SIG-M5 treated with dmso at 0.1 percent for 504 hours (cell line): ENCODE measurements around the gene EFCAB12.
"Not testable (repeated sequence)": the region's sequence is repeated elsewhere in the genome, so short reads cannot be mapped to it uniquely, and the experiment has no call there.

ENCODE experiments used
- DNase-seq: peaks from one replicate; lab custom pipeline; 2025; ENCODE audit not compliant: unreplicated experiment; lab: John Stamatoyannopoulos, UW

Gene EFCAB12

DNA sequence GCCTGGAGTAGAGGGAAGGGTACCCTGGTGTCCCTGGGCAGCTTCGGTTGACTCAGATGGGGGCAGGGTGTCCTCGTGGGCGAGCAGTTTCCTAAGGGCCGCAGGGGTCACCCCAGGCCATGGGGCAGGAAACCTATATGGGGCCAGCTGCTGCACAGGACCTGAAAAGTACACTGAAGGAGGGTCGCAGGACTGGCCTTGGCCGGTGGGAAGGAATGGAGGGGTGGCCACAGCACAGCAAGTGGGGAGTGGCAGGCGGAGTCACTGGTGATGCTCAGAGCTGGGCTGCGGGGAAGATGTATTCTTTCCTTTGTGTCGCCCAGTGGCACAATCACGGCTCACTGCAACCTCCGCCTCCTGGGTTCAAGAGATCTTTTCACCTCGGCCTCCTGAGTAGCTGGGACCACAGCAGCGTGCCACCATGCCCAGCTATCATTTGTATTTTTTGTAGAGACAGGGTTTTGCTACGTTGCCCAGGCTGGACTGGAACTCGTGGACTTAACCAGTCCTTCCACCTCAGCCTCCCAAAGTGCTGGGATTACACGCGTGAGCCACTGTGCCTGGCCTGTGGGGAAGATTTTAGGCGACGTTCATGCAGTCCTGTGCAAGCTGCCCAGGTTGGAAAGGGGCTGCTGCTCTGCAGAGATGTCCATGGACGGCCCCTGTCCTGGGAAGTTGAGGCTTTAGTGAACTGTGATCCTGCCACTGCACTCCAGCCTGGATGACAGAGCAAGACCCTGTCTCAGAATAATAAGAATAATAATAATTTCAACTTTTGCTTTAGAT lies 57.2 kb downstream of the EFCAB12 start:
- no peak for DNase-seq

DNA sequence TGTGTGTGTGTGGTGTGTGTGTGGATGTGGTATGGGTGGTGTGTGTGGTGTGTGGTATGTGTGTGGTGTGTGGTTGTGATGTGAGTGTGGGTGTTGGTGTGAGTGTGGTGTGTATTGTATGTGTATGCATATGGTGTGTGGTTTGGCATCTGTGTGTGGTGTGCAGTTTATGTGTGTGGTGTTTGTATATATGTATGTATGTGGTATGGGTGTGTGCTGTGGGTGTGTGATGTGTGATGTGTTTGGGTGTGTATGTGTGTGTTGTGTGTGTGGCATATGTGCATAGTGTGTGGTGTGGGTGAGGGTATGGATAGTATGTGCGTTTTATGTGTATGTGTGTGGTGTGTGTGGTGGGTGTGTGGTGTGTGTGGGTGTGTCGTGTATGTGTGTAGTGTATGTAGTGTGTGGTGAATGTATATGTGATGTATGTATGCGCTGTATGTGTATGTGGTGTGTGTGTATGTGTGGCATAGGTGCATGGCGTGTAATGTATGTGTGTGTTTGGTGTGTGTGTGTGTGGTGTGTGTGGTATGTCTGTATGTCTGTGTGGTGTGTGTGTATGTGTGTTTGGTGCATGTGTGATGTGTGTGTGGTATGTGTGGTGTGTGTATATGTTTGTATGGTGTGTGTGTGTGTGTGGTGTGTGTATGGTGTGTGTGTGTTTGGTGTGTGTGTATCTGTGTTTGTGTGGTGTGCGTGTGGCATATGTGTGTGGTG lies 58.0 kb downstream of the EFCAB12 start:
- DNase-seq = no peak

DNA sequence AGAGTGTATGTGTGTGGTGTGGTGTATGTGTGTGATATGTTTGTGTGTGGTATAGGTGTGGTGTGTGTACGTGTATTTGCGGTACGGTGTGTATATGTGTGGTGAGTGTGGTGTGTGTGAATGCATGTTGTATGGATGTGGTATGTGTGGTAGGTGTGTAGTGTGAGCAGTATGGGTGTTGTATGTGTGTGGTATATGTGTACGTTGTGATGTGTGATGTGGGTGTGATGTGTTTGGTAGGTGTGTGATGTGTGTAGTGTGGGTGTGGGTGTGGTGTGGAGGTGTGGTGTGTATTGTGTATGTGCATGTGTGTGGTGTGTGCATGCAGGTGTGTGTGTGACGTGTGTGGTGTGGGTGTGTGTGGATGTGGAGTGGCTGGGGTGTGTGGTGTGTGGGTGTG lies 58.7 kb downstream of the EFCAB12 start:
- DNase-seq = no peak

DNA sequence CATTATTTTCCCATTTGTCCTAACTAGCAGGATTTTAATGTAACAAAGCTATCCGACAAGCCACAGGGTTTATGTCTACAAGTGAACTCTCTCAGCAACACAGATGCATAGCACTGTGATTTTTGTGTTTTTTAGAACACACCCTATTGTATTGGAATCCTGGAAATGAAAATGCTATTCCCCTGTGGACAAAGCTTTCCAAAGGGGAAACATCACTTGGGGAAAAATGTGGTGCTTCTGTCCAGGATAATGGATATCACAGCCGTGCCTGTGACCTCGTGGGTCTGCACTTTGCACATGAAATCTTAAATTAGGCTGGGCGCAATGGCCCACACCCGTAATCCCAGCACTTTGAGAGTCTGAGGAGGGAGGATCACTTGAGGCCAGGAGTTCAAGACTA lies 60.6 kb downstream of the EFCAB12 start:
- no peak for DNase-seq

DNA sequence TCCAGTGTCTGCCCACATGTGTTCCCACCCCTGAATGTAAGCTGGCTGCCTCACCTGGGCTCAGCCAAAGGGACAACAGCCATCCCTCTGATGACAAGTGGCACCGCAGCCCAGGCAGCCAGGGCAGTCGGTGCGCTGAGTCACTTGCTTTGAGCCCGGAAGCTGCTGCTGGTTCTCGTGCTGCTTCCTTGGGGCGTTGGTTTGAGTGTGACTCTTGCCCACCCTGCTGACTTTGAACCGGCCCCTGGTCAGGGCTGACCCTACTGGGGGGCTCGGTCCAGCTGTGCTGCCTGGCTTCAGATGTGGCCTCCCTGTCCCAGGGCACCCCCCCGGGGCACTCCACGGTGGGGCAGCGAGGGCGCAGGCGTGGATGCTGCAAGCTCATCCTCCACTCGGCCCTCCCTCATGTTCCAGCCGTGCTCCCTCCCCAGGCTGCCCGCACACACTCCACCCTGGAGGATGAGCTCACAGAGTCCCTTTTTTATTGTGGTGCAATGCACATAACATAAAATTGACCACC lies 62.1 kb downstream of the EFCAB12 start:
- no peak for DNase-seq

DNA sequence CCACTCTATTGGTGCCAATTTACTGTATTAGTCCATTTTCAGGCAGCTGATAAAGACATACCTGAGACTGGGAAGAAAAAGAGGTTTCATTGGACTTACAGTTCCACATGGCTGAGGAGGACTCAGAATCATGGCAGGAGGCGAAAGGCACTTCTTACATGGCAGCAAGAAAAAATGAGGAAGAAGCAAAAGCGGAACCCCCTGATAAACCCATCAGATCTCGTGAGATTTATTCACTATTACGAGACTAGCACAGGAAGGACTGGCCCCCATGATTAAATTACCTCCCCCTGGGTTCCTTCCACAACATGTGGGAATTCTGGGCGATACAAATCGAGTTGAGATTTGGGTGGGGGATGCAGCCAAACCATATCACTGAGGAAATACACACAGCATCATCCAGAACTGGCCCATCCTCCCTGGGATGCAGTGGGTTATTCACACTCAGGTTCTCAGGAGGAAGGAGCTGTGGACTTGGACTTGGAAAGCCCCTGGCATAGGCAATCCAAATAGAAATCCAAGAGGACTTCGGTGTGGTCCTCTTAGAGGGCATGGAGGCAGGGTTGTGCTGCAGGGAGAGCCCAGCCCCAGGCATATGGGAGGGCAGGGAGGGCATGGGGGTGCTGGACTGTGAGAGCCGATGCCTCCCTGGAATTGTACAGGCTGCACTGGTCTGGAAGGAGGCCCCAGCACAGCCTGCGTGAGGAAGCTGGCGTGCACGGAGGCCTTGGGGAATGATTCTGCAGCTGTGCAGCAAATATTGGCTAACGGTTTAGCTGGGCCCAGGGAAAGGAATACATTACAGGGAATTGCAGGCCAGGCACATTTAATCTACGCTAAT lies 62.9 kb downstream of the EFCAB12 start:
- no peak for DNase-seq

DNA sequence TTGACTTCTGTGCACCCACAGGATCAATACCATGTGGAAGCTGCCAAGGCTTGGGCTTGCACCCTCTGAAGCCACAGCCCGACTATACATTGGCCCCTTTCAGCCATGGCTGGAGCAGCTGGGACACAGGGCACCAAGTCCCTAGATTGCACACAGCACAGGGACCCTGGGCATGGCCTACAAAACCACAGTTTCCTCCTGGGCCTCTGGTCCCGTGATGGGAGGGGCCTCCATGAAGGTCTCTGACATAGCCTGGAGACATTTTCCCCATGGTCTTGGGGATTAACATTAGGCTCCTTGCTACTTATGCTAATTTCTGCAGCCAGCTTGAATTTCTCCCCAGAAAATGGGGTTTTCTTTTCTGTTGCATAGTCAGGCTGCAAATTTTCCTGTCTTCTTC lies 63.6 kb downstream of the EFCAB12 start:
- DNase-seq = not testable (repeated sequence)

DNA sequence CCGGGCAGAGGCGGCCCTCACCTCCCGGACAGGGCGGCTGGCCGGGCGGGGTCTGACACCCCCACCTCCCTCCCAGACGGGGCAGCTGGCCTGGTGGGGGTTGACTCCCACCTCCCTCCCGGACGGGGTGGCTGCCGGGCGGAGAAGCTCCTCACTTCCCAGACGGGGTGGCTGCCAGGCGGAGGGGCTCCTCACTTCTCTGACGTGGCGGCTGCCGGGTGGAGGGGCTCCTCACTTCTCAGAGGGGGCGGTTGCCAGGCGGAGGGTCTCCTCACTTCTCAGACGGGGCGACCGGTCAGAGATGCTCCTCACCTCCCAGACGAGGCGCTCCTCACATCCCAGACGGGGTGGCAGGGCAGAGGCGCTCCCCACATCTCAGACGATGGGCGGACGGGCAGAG lies 65.1 kb downstream of the EFCAB12 start:
- DNase-seq = not testable (repeated sequence)

DNA sequence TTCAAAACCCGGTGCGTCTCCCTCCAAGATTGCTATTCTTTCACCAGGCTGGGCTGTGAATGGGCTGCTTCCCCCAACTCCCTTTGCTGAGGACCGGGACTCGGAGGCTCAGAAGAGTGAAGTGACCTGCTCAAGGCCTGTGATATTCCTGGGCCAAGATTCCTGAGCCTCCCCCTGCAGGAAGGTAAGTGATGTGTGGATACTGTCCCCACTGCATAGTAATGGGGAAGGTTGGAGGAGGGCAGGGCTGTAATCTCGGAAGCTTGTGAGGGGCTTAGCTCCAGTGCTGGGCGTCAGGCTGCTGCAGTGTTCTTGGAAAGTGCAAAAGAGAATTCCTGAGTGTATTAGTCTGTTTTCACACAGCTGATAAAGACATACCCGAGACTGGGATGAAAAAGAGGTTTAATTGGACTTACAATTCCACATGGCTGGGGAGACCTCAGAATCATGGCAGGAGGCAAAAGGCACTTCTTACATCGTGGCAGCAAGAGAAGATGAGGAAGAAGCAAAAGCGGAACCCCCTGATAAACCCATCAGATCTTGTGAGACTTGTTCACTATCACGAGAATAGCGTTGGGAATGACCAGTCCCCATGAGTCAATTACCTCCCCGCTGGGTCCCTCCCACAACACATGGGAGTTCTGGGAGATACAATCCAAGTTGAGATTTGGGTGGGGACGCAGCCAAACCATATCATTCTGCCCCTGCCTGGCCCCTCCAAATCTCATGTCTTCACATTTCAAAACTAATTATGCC lies 67.6 kb downstream of the EFCAB12 start:
- DNase-seq = no peak

DNA sequence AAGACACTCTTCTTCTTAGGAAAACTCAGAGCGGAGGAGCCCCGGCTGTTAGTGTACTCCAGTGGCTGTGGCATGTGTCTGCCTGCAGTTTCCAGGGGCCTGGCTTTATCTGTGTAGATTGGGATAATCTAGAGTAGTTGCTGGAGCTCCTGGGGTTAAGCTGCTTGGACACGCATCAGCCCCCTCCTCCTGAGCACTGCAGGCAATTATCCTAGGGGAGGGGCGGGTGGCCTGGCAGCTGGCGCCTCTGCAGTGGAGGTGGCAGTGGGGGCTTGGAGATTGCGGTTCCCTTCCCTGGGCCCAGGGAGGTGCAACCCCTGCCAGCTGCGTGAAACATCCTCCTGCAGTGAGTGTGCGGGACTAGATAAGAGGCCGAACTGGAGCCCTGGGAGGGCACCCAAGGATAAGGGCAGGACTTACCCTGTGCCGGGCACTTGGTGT lies 68.2 kb downstream of the EFCAB12 start:
- DNase-seq = no peak

DNA sequence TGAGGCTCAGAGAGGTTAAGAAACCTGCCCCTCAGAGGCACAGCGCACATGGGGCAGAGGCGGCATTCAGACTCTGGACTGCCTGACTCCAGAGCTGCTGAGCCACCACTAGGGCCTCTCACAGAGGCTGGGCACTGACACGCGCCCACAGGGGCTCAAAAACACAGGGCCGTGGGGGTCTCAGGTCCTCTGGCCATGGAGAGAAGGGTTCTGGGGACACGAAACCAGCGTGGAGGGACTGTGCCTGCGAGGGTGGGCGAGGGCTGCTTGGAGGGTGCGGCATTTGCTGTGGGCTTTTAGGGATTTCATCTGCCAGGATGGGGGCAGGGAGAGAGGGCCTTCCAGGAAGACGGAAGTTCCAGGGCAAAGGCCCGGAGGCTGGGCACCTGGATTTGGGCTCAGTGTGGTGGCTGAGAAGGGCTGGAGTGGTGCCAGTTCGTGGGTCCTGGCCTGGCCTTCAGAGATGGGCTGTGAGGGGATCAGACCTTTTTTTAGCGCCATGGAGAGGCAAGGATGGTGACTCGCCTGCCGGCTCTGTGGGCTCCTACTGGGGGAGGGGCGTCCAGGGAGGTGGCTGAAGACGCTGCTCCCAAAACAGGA lies 69.6 kb downstream of the EFCAB12 start:
- DNase-seq = no peak

DNA sequence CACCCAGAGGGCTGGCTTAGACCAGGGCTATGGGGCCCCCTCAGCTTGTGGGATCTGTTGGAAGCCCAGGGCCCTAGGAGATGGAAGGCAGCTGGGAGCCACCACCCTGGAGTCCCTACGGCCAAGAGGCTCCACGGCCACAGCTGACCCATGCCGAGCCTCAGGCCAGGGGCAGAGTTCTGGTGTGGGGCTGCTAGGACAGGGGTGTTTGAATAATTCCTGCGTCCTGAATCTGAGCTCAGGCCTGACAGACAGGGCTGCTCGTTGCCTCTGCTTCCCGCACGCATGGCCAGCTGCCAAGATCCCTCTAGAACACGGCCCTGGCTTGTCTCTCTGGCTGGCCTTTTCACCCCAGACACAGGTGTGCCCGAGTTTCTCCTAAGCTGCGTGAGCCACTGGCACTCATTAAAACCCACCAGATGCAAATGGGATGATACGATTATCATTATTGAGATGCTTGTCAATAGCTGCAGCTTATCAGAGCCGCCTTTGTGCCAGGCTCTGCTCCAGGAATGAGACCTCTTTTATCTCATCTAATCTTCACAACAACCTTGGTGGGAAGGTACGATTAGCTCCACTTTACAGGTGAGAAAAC lies 70.2 kb downstream of the EFCAB12 start:
- DNase-seq = no peak

DNA sequence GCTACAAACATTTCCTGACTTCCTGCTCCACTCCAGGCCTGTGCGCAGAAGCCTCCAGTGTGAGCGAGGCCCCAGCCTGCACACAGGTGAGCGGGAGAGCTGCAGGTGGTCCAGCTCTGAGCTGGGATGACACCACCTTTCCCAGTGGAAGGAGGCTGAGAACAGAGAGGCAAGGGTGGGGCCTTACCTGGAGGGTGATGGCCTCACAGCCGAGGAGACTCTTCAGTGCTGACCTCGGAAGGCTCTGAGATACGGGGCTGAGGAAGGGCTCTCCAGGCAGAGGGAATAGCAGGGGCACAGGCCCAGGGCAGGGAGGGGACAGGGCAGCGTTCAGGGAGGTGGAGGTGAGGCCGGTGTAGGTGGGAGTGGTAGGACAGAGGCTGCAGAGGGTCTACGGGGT lies 70.8 kb downstream of the EFCAB12 start:
- DNase-seq = no peak

DNA sequence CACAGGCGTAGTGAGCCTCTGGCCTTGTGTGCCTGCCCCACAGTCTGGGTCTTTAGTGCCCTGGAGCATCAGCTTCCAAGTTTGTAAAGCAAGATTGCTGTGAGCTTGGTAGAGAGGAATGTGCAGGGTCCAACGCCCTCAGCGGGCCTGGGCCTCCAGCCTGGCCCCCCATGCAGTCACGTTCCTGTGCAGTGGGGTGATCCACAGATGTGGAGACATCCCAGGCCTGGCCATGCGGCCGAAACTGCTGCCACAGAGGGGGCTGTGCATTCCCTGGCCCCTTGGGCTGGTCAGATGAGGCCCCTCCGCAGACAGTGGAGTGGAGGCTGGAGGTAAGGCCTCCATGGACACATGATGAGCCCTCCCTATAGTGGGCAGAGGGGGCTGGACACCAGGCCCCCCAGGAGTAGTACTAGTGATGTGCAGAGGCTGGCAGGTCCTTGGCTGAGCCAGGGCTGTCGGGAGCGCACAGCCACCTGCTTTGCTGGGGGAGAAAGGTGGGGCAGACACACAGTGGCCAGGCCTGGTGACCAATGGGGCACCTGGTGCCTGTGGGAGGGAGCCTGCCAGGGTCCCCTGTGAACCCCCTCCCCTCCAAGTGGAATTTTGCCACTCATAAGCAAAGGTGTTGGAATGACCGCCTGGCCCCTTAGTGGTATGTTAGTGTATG lies 71.5 kb downstream of the EFCAB12 start:
- no peak for DNase-seq

DNA sequence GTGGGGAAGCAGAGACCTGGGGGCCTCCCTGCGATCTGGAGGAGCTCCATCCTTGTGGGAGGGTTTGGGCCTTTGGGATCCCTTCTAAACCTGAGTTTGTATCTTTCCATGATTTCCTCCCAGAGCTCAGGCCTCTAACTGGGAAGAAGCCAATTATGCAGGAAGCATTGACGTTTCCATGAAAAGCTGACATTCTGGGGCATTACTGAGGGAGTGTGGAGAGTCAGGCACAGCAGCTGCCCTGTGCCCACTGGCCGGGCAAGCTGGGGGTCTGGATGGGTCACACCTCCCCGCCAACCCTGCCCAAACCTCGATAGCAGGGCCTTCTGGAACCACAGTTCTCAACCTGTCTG lies 74.9 kb downstream of the EFCAB12 start:
- no peak for DNase-seq

DNA sequence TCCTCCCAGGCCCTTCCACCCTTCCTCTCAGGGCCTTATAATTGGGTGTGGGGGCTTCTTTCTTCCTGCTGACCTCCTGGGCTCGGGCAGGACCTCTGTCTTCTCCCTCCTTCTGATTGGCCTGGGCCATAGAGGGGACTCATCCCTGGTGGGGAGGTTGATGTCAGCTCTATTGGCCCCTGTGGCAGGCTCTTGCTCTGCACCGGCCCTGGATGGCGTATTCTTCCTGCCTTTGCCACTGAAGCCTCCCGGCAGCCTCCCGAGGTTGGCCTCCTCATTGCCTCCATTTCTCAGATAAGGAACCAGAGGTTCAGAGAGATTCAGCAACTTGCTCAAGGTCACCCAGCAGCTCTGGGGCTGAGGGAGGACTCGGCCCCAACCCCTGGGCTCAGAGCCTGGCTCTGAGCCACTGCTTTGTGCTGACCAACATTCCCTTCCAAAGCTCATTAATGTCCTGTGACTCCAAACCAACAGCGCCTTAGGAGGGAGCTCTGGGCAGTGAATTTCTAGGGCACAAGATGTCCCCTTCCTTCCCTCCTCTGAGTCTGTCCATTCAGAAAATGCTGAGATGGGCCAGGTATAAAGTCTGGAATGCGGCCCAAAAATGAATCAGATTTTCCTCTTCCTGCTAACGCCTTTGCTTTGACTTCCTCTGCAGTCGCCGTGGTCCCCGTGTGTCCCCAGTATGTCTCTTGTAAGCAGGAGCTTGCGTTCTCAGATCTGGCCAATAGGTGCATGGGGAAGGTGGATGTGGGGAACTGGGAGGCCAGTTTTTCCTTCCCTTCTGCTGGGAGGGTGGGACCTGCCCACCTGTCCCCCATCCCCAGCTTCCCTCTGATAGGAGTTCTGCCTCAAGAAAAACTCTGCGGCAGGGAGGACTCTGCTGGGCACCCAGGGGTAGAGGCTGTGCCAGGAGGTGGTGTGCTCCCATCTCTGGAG lies 75.5 kb downstream of the EFCAB12 start:
- no peak for DNase-seq

DNA sequence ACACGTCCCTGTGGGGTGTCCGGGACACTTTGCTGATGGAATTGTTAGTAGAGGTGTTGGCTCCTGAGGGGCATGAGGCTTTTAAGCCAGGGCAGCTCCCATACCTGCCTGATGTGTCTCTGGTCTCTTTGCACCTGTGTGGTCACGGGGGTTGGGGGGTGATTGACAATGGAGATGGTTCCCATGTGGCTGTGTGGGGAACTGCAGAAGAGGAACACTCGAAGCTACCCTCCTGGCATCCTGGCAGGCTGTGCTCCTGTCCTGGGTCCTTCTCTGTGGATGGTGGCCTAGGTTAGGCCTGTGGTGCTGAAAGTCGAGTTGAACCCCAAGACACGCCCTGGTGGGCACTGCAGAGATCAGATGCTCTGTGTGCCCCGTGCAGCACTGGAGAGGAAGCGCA lies 76.4 kb downstream of the EFCAB12 start:
- DNase-seq = no peak
